ENCODE results near the gene CARM1.

CARM1 gene

DNA sequence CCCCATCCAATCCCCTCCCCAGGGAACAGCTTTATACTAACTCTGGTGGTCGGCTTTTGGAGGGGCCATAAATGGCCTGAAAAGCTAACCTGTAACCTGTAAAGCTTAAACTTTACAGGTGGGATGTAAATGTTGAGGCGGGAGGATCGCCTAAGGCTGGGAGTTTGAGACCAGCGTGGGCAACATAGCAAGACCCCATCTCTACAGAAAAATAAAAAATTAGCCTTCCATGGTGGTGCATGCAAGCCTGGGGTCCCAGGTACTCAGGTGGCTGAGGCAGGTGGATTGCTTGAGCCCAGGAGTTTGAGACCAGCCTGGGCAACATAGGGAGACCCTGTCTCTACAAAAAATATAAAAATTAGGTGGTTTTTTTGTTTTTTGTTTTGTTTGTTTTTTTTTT is 18.5 kb downstream of the CARM1 start:
- no peak for DNase-seq (ENCODE audit: low read depth, low spot score)
- Histone ChIP-seq H3K4me3 (ENCODE audit: low read length) (no peak overlapping the region), H3K27me3 (ENCODE audit: control insufficient read depth, insufficient read depth, low read length) (no peaks in the 10 kb centered on the region), H3K36me3 (ENCODE audit: control insufficient read depth, insufficient read depth, low read length) (no peaks in the 10 kb centered on the region), H3K27ac (ENCODE audit: low read length) (no peak overlapping the region), H3K9me3 (ENCODE audit: control insufficient read depth, insufficient read depth, low read length) (no peaks in the 10 kb centered on the region), H3K4me1 (ENCODE audit: control insufficient read depth, insufficient read depth, low read length) (peaks cover 21% of the 10 kb centered on the region)
- no CpG with 5 or more reads among the region's 4 CpGs for WGBS (ENCODE audit: insufficient coverage, insufficient read length)

DNA sequence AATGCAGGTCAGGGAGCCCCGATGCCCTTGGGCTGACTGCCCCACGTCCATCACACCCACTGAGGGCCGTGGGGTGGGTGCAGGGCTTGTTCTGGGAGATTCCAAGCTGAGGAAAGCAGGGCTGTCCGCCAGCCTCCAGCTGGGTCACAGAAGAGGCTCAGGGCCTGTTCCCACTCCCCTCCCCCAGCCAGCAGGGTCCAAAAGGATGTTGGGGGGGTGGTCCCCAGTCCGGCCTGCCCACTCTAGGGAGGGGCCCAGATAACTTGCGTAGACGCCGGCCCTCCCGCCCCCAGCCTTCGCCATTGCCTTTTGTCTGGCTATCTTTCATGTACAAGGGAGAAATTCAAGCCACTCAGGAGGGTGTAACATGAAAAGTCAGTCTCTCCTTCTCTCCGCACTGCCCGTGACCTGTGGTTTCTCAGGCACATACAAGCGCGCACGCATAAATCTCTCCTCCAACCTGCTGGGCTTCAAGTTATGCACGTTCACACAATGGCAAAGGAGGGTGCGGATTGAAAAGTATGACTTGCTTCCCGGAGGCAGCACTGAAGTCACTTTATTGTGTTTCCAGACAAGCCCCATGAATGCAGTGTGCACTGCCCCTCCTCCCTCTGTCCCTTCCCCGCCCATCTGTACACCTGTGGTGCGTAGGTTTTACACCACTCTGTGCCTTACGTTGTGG is 20.2 kb downstream of the CARM1 start:
- H3K4me1 ChIP-seq (ENCODE audit: control insufficient read depth, insufficient read depth, low read length), result peaks cover 24% of the 10 kb centered on the region
- H3K4me3 ChIP-seq (ENCODE audit: low read length), result no peak overlapping the region
- H3K9me3 ChIP-seq (ENCODE audit: control insufficient read depth, insufficient read depth, low read length), result no peaks in the 10 kb centered on the region
- H3K27ac ChIP-seq (ENCODE audit: low read length), result no peak overlapping the region
- H3K27me3 ChIP-seq (ENCODE audit: control insufficient read depth, insufficient read depth, low read length), result no peaks in the 10 kb centered on the region
- DNase-seq (ENCODE audit: low read depth, low spot score), result no peak
- H3K36me3 ChIP-seq (ENCODE audit: control insufficient read depth, insufficient read depth, low read length), result no peaks in the 10 kb centered on the region
- no CpG with 5 or more reads among the region's 21 CpGs for whole genome bisulfite sequencing (ENCODE audit: insufficient coverage, insufficient read length)

DNA sequence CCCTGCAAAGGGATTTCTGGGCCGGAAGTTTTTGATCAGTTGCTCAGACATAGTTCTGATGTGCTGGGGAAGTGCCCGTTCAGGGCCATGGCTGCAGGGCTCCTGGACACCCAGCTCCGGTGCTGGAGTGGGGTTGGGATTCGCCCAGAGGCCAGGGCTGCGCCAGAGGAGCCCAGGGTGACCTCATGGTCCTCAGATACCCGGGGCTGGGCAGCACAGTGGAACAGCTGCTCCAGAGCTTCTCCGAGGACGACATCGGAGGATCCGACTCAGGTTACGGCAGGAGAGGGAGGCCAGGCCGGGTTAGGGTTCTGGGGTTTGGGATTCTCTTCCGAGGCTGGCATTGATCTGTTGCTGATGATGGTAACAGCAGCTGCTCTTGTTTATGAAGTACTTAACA is 20.9 kb downstream of the CARM1 start:
- no peak overlapping the region for H3K27ac ChIP-seq (ENCODE audit: low read length)
- H3K36me3 ChIP-seq (ENCODE audit: control insufficient read depth, insufficient read depth, low read length), result no peaks in the 10 kb centered on the region
- H3K27me3 ChIP-seq (ENCODE audit: control insufficient read depth, insufficient read depth, low read length), result no peaks in the 10 kb centered on the region
- WGBS (ENCODE audit: insufficient coverage, insufficient read length), result no CpG with 5 or more reads among the region's 13 CpGs
- H3K4me1 ChIP-seq (ENCODE audit: control insufficient read depth, insufficient read depth, low read length), result peaks cover 24% of the 10 kb centered on the region
- DNase-seq (ENCODE audit: low read depth, low spot score), result no peak
- H3K4me3 ChIP-seq (ENCODE audit: low read length), result no peak overlapping the region
- H3K9me3 ChIP-seq (ENCODE audit: control insufficient read depth, insufficient read depth, low read length), result no peaks in the 10 kb centered on the region

DNA sequence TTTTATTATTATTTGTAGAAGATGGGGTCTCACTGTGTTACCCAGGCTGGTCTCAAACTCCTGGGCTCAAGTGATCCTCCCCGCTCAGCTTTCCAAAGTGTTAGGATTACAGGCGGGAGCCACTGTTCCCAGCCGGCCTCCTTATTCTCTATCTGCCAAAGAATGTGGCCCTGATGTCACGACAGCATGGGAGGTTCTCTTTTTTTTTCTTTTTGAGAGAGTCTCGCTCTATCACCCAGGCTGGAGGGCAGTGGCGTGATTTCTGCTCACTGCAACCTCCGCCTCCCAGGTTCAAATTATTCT is 23.5 kb downstream of the CARM1 start:
- H3K27ac ChIP-seq (ENCODE audit: low read length), result no peak overlapping the region
- DNase-seq (ENCODE audit: low read depth, low spot score), result no peak
- no peaks in the 10 kb centered on the region for H3K9me3 ChIP-seq (ENCODE audit: control insufficient read depth, insufficient read depth, low read length)
- H3K4me1 ChIP-seq (ENCODE audit: control insufficient read depth, insufficient read depth, low read length), result peaks cover 14% of the 10 kb centered on the region
- no peaks in the 10 kb centered on the region for H3K36me3 ChIP-seq (ENCODE audit: control insufficient read depth, insufficient read depth, low read length)
- H3K4me3 ChIP-seq (ENCODE audit: low read length), result no peak overlapping the region
- no peaks in the 10 kb centered on the region for H3K27me3 ChIP-seq (ENCODE audit: control insufficient read depth, insufficient read depth, low read length)
- WGBS (ENCODE audit: insufficient coverage, insufficient read length), result no CpG with 5 or more reads among the region's 7 CpGs

DNA sequence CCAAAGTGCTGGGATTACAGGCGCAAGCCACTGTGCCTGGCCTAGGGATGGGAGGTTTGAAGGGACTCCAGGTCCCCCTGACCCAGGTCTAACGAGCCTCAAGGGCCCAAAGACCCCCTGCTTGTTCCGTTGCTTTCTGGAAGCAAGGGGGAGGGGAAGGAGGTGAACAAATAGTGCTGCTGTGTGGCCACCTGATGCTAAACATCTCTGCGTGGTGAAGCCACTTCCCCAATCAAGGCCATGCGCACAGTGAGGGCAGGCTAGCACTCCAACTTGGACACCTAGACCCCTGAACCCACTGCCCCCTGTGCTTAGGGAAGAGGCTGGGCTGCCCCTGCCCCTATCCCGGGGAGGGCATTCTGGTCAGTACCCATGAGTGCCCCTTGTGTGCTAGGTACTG is 24.0 kb downstream of the CARM1 start:
- Histone ChIP-seq H3K27me3 (ENCODE audit: control insufficient read depth, insufficient read depth, low read length) (no peaks in the 10 kb centered on the region), H3K4me1 (ENCODE audit: control insufficient read depth, insufficient read depth, low read length) (peaks cover 14% of the 10 kb centered on the region), H3K4me3 (ENCODE audit: low read length) (no peak overlapping the region), H3K27ac (ENCODE audit: low read length) (no peak overlapping the region), H3K9me3 (ENCODE audit: control insufficient read depth, insufficient read depth, low read length) (no peaks in the 10 kb centered on the region), H3K36me3 (ENCODE audit: control insufficient read depth, insufficient read depth, low read length) (no peaks in the 10 kb centered on the region)
- no CpG with 5 or more reads among the region's 6 CpGs for WGBS (ENCODE audit: insufficient coverage, insufficient read length)
- DNase-seq (ENCODE audit: low read depth, low spot score), result no peak

DNA sequence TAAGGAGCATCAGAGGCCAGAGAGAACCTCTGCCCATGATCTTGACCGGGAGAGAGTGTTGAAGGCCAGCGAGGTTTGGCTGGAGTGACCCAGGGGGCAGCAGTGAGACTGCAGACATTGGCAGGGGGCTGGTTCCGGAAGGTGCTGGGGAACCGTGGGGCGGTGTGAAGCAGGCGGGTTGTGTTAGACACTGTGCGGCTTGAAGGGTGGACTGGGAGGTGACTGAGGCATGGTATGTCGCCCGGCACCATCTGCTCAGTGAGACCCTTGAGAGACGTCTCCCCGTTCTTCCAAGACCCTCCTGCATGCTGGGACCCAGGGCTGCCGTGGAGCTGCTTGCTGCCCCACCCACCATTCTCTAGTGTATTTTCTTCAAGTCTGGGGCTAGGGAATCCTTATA is 24.6 kb downstream of the CARM1 start:
- DNase-seq (ENCODE audit: low read depth, low spot score), result no peak
- no CpG with 5 or more reads among the region's 12 CpGs for WGBS (ENCODE audit: insufficient coverage, insufficient read length)
- H3K27me3 ChIP-seq (ENCODE audit: control insufficient read depth, insufficient read depth, low read length), result no peaks in the 10 kb centered on the region
- H3K36me3 ChIP-seq (ENCODE audit: control insufficient read depth, insufficient read depth, low read length), result no peaks in the 10 kb centered on the region
- H3K4me1 ChIP-seq (ENCODE audit: control insufficient read depth, insufficient read depth, low read length), result peaks cover 11% of the 10 kb centered on the region
- H3K27ac ChIP-seq (ENCODE audit: low read length), result no peak overlapping the region
- H3K4me3 ChIP-seq (ENCODE audit: low read length), result no peak overlapping the region
- no peaks in the 10 kb centered on the region for H3K9me3 ChIP-seq (ENCODE audit: control insufficient read depth, insufficient read depth, low read length)

DNA sequence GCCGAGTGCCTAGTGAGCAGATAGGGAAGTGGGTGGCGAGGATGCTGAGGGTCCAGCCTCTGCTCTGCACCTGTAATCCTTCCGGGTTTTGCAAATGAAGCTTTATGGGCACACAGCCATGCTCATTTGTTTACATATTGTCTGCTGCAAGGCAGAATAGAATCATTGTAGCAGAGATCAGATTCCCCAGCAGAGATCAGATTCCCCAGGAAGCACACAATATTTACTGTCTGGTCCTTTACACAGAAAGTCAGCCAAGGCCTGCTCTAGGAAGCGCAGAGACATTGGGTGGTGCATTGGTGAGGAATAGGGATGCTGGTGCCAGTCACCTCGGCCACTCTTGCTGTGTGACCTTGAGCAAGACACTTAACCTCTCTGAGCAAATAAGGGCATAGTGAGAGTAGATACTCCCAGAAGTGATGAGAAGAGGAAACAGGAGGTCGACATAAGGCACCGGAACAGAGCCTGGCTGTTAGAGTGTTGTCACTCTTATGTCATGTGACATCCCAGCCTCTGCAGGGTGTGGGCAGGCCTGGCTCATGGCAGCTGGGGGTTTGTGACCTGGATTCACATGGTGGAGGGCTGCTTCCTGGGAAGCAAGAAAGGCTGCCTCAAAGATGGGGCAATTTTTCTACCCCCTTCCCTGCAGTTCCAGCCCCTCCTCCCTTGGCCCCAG is 25.6 kb downstream of the CARM1 start:
- Histone ChIP-seq H3K4me1 (ENCODE audit: control insufficient read depth, insufficient read depth, low read length) (peaks cover 8% of the 10 kb centered on the region; the same call in 1 of the 2 replicates), H3K36me3 (ENCODE audit: control insufficient read depth, insufficient read depth, low read length) (no peaks in the 10 kb centered on the region), H3K4me3 (ENCODE audit: low read length) (no peak overlapping the region), H3K9me3 (ENCODE audit: control insufficient read depth, insufficient read depth, low read length) (no peaks in the 10 kb centered on the region), H3K27ac (ENCODE audit: low read length) (no peak overlapping the region), H3K27me3 (ENCODE audit: control insufficient read depth, insufficient read depth, low read length) (no peaks in the 10 kb centered on the region)
- WGBS (ENCODE audit: insufficient coverage, insufficient read length), result no CpG with 5 or more reads among the region's 7 CpGs
- DNase-seq (ENCODE audit: low read depth, low spot score), result no peak

DNA sequence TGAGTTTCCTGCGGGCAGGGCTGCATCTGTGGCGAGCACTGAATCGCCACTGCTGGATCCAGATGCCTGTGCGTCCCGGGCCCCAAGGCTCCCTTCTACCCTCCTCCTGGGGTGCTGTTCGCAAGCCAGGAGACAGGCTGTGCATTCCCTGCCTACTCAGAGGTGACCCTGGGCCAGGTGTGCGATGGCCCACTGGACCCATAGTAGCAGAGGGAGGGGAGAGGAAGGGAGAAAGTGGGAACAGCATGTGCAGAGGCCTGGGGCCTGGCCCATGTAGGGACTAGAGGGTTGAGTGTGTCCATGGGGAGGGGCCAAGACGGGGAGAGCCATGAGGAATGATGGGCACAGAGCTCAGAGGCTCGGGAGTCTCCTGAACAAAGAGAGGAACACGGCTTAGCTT is 27.3 kb downstream of the CARM1 start:
- no peaks in the 10 kb centered on the region for H3K27me3 ChIP-seq (ENCODE audit: control insufficient read depth, insufficient read depth, low read length)
- H3K27ac ChIP-seq (ENCODE audit: low read length), result no peak overlapping the region
- H3K9me3 ChIP-seq (ENCODE audit: control insufficient read depth, insufficient read depth, low read length), result no peaks in the 10 kb centered on the region
- no peaks in the 10 kb centered on the region for H3K36me3 ChIP-seq (ENCODE audit: control insufficient read depth, insufficient read depth, low read length)
- WGBS (ENCODE audit: insufficient coverage, insufficient read length), result no CpG with 5 or more reads among the region's 10 CpGs
- no peak for DNase-seq (ENCODE audit: low read depth, low spot score)
- no peak overlapping the region; the same call in 1 of the 2 replicates for H3K4me3 ChIP-seq (ENCODE audit: low read length)
- peaks cover 7% of the 10 kb centered on the region; the same call in 1 of the 2 replicates for H3K4me1 ChIP-seq (ENCODE audit: control insufficient read depth, insufficient read depth, low read length)

DNA sequence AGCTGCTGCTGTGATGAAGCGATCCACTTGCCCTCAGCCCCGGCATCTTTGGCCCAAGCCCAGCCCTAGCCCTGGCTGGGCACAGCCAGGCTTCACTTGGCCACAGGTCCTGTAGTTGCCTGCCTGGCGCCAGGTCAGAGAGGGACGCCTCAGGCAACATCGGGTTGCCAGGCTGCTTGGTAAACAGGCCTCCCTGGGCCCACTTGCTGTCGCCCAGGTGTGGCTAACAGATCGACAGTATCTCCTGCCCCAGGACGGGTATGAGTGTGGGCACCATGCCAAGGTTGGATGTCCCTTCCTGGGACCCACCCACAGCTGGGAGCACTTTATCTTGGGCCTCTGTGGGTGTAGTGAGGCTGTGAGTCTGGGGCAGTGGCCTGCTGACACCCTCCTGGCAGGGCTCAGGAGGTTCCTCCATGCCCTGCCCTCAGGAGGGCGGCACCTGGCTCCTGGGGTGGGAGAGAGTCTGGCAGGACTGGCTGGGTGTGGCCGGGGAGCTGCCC is 27.8 kb downstream of the CARM1 start:
- Histone ChIP-seq H3K4me3 (ENCODE audit: low read length) (no peak overlapping the region), H3K27me3 (ENCODE audit: control insufficient read depth, insufficient read depth, low read length) (no peaks in the 10 kb centered on the region), H3K36me3 (ENCODE audit: control insufficient read depth, insufficient read depth, low read length) (no peaks in the 10 kb centered on the region), H3K9me3 (ENCODE audit: control insufficient read depth, insufficient read depth, low read length) (no peaks in the 10 kb centered on the region), H3K4me1 (ENCODE audit: control insufficient read depth, insufficient read depth, low read length) (peaks cover 3% of the 10 kb centered on the region; the same call in 1 of the 2 replicates), H3K27ac (ENCODE audit: low read length) (no peak overlapping the region)
- DNase-seq (ENCODE audit: low read depth, low spot score), result no peak
- WGBS (ENCODE audit: insufficient coverage, insufficient read length), result no CpG with 5 or more reads among the region's 10 CpGs

DNA sequence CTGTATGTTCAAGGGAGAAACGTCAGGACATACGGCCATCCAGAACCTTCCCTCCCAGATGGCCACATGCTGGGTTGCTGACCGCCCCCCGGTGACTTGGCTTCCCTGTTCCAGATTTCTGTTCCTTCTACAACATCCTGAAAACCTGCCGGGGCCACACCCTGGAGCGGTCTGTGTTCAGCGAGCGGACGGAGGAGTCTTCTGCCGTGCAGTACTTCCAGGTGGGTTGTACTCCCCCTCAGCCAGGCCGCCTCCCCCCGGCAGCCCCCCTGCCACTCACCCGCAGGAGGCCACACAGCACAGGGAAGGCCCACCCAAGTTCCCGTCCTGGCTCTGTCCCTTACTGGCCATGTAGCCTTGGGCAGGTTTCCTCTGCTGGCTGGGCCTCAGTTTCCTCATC is 36.6 kb downstream of the CARM1 start:
- peaks cover 25% of the 10 kb centered on the region for H3K36me3 ChIP-seq (ENCODE audit: control insufficient read depth, insufficient read depth, low read length)
- WGBS (ENCODE audit: insufficient coverage, insufficient read length), result no CpG with 5 or more reads among the region's 14 CpGs

More for the DNA sequence above, 36.6 kb downstream of the CARM1 start:
- H3K4me1 ChIP-seq (ENCODE audit: control insufficient read depth, insufficient read depth, low read length), result no peaks in the 10 kb centered on the region
- no peak overlapping the region for H3K27ac ChIP-seq (ENCODE audit: low read length)
- no peak for DNase-seq (ENCODE audit: low read depth, low spot score)
- no peaks in the 10 kb centered on the region for H3K27me3 ChIP-seq (ENCODE audit: control insufficient read depth, insufficient read depth, low read length)
- H3K4me3 ChIP-seq (ENCODE audit: low read length), result no peak overlapping the region
- no peaks in the 10 kb centered on the region for H3K9me3 ChIP-seq (ENCODE audit: control insufficient read depth, insufficient read depth, low read length)
